Smooth muscle cell (in vitro differentiated cells): ENCODE measurements around the gene TESK2. TPM values are rescaled to one million over a fixed set of nuclear protein-coding genes. Genes with fewer than 3 reads are reported as not detected.
A peak's percentile ranks its signal among the peaks of the same experiment; 100 is the strongest.

Experiments used
- DNase-seq: peaks from one replicate; lab custom pipeline; 2025; ENCODE audit not compliant: unreplicated experiment; lab: John Stamatoyannopoulos, UW
- H2AFZ ChIP-seq: fragments of 200-600 bp; sonication (generic); 2 replicates; pipeline ENCODE4 v1.6.0; 2016; ENCODE audit warnings: antibody characterized with exemption, low read depth, mild to moderate bottlenecking
- H3F3A ChIP-seq: fragments of 200-600 bp; sonication (generic); 2 replicates; pipeline ENCODE4 v1.6.0; 2017; ENCODE audit warnings: antibody characterized with exemption, low read depth
- H3K27ac ChIP-seq: fragments of 200-600 bp; sonication (generic); 2 replicates; pipeline ENCODE4 v1.5.1; 2016; ENCODE audit warnings: low read depth, mild to moderate bottlenecking
- H3K27me3 ChIP-seq: fragments of 200-600 bp; sonication (generic); 2 replicates; pipeline ENCODE4 v1.6.1; 2016; ENCODE audit warnings: low read depth, mild to moderate bottlenecking
- H3K36me3 ChIP-seq: fragments of 200-600 bp; sonication (generic); 2 replicates; pipeline ENCODE4 v1.5.1; 2016; ENCODE audit warnings: low read depth
- H3K4me1 ChIP-seq: fragments of 200-600 bp; sonication (generic); 2 replicates; pipeline ENCODE4 v1.5.1; 2016; ENCODE audit warnings: low read depth
- H3K4me2 ChIP-seq: fragments of 200-600 bp; sonication (generic); 2 replicates; pipeline ENCODE4 v1.6.0; 2016; ENCODE audit warnings: mild to moderate bottlenecking
- H3K4me3 ChIP-seq: fragments of 200-600 bp; sonication (generic); 2 replicates; pipeline ENCODE4 v1.5.1; 2016; ENCODE audit warnings: mild to moderate bottlenecking
- H3K79me2 ChIP-seq: fragments of 200-600 bp; sonication (generic); 2 replicates; pipeline ENCODE4 v1.6.0; 2016; ENCODE audit warnings: low read depth, mild to moderate bottlenecking
- H3K9ac ChIP-seq: fragments of 200-600 bp; sonication (generic); 2 replicates; pipeline ENCODE4 v1.6.0; 2016; ENCODE audit warnings: low read depth
- H3K9me3 ChIP-seq: fragments of 200-600 bp; sonication (generic); replicated peaks from 2 replicates; pipeline ENCODE4 v1.5.1; 2016; ENCODE audit warnings: low read depth
- H4K20me1 ChIP-seq: fragments of 200-600 bp; sonication (generic); 2 replicates; pipeline ENCODE4 v1.6.0; 2016; ENCODE audit warnings: low read depth
- WGBS: methylation state at CpG from one replicate; pipeline ENCODE4 v1.1.7; 2016; ENCODE audit warnings: low lambda C conversion rate; 5-methylcytosine and 5-hydroxymethylcytosine counted together
- polyA plus RNA-seq: library from polyadenylated mRNA; unstranded; fragments of >200 nt; fragmentation: Nextera tagmentation; extraction: Ambion mirVana; gene quantifications from 2 replicates; pipeline ENCODE4 v1.2.1, GENCODE V29; 2016
- total RNA-seq: library from RNA; depleted of rRNA; stranded (reverse); fragments of >200 nt; gene quantifications from 2 replicates; pipeline ENCODE4 v1.2.3, GENCODE V29; 2014
- TF ChIP-seq, protein P1 (sequence below): fragments of 200-600 bp; sonication (generic); IDR thresholded peaks from 2 replicates; pipeline ENCODE4 v1.5.1; 2017; ENCODE audit warnings: borderline replicate concordance, mild to moderate bottlenecking, antibody characterized with exemption; ENCODE audit not compliant: insufficient read depth, poor library complexity, severe bottlenecking

The TESK2 gene
- total and polyA plus RNA-seq, 2 experiments from 2014 or later = 1.3 to 4.3 TPM

DNA sequence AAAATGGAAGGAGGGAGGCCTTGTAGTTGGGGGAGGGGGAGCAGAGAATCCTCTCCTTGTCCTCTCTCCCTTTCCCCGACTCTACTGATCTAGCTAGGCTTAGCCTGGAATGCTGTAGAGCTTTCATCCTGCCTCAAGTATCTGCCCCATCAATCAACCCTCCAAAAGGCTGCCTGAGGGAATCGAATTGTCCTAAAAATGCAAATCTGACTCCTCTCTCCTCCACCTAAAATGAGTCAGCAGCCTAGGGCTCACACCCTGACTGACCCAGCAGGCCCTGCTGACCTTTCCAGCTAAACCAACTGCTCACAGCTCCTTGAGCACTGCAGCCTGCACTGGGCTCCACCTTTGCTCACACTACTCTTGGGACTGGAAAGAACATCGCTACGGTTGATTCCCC is 161.5 kb downstream of the TESK2 start:
- Histone ChIP-seq H4K20me1 (no peaks in the 10 kb centered on the region), H3K4me2 (no peak overlapping the region), H3K9ac (no peak overlapping the region), H3F3A (peaks cover 3% of the 10 kb centered on the region), H3K79me2 (no peaks in the 10 kb centered on the region), H3K36me3 (no peaks in the 10 kb centered on the region), H3K27me3 (no peaks in the 10 kb centered on the region), H3K27ac (no peak overlapping the region), H3K9me3 (no peaks in the 10 kb centered on the region), H2AFZ (no peak overlapping the region), H3K4me3 (no peak overlapping the region), H3K4me1 (peaks cover 10% of the 10 kb centered on the region)
- 29% methylated on average over 4 of the region's 4 CpGs for WGBS
- no peak for DNase-seq
- TF ChIP-seq, protein P1, sequence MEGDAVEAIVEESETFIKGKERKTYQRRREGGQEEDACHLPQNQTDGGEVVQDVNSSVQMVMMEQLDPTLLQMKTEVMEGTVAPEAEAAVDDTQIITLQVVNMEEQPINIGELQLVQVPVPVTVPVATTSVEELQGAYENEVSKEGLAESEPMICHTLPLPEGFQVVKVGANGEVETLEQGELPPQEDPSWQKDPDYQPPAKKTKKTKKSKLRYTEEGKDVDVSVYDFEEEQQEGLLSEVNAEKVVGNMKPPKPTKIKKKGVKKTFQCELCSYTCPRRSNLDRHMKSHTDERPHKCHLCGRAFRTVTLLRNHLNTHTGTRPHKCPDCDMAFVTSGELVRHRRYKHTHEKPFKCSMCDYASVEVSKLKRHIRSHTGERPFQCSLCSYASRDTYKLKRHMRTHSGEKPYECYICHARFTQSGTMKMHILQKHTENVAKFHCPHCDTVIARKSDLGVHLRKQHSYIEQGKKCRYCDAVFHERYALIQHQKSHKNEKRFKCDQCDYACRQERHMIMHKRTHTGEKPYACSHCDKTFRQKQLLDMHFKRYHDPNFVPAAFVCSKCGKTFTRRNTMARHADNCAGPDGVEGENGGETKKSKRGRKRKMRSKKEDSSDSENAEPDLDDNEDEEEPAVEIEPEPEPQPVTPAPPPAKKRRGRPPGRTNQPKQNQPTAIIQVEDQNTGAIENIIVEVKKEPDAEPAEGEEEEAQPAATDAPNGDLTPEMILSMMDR = no peak

DNA sequence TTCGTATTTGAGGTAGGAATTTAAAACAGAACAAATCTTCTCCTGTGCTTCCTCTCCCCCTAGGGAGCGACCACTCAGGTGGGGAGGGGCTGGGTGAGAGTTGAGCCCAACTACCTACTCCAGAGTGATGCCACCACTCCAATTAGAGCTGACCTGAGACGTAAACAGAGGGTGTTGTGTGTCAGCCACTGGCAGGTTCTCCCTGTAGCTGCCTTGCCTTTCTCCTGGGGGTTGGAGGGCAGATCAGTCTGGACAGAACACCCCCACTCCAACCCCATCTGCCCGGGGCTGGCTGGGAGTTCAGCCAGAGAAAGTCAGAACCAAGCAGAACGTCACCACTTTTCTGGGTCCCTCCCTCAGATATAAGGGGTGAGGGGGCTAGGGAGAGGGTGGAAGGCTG is 162.3 kb downstream of the TESK2 start:
- TF ChIP-seq, protein P1 = no peak
- no peak overlapping the region for H3K4me3 ChIP-seq
- H3K4me2 ChIP-seq = no peak overlapping the region
- no peak overlapping the region for H2AFZ ChIP-seq
- DNase-seq = no peak
- no peaks in the 10 kb centered on the region for H4K20me1 ChIP-seq
- no peaks in the 10 kb centered on the region for H3K36me3 ChIP-seq
- H3K27ac ChIP-seq = no peak overlapping the region
- peaks cover 3% of the 10 kb centered on the region for H3F3A ChIP-seq
- no peak overlapping the region for H3K9ac ChIP-seq
- no peaks in the 10 kb centered on the region for H3K27me3 ChIP-seq
- peaks cover 10% of the 10 kb centered on the region for H3K4me1 ChIP-seq
- WGBS = 50% methylated on average over 5 of the region's 5 CpGs
- no peaks in the 10 kb centered on the region for H3K79me2 ChIP-seq
- no peaks in the 10 kb centered on the region for H3K9me3 ChIP-seq

DNA sequence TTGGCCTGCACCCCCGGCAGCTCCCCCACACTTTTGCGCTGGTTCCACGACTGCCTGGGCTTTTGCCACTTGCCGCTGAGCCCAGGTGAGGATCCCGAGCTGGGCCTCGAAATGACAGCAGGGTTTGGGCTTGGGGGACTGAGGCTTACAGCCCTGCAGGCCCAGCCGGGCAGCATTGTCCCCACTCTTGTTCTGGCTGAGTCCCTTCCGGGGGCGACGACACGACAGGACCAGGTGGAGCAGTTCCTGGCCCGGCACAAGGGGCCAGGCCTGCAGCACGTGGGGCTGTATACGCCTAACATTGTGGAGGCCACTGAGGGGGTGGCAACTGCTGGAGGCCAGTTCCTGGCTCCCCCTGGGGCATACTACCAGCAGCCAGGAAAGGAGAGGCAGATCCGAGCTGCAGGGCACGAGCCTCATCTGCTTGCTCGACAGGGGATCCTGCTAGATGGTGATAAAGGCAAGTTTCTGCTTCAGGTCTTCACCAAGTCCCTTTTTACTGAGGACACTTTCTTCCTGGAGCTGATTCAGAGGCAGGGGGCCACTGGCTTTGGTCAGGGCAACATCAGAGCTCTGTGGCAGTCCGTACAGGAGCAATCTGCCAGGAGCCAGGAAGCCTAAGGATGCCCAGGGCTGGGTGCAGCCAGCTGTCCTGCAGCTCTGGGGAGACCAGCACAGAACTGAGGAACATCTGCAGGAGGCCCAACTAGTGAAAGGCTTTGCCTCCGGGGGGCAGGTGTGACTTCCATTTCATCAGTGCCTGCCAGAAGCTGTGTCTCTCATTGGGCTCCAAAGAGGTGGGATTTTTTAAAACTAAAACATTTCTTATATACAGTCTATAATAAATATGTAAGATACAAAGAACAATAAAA is 163.1 kb downstream of the TESK2 start:
- no peak overlapping the region for H3K27ac ChIP-seq
- H4K20me1 ChIP-seq = no peaks in the 10 kb centered on the region
- H3K4me1 ChIP-seq = peaks cover 10% of the 10 kb centered on the region
- peak overlapping the region; percentile 53 for H3K4me3 ChIP-seq
- WGBS = 49% methylated on average over 19 of the region's 19 CpGs
- H3K9me3 ChIP-seq = no peaks in the 10 kb centered on the region
- no peak for DNase-seq
- TF ChIP-seq, protein P1 = no peak
- peaks cover 3% of the 10 kb centered on the region for H3F3A ChIP-seq
- no peaks in the 10 kb centered on the region for H3K27me3 ChIP-seq
- no peak overlapping the region for H2AFZ ChIP-seq
- peak overlapping the region; percentile 84 for H3K4me2 ChIP-seq
- no peaks in the 10 kb centered on the region for H3K36me3 ChIP-seq
- H3K9ac ChIP-seq = no peak overlapping the region
- H3K79me2 ChIP-seq = no peaks in the 10 kb centered on the region
